HCT116 (cell line): Measurements from ENCODE around the gene FANCG. TPM values are rescaled to one million over a fixed set of nuclear protein-coding genes. Genes with fewer than 3 reads are reported as not detected.

Experiments
- ATAC-seq: fragments of 200-7000 bp; cut with Tn5 transposase; 2 replicates; pipeline ENCODE4 v1.9.1; 2020; ENCODE audit warnings: mild to moderate bottlenecking, moderate library complexity
- BruUV-seq: library from RNA; stranded (reverse); fragments of 400-500 nt; replicated peaks from 2 replicates; lab custom pipeline; 2021; lab: Mats Ljungman, UMichigan
- CTCF ChIA-PET: fragments of 300-600 bp; sonication (Branson Sonifier 250); formaldehyde crosslinking; loops from one replicate; lab custom pipeline; 2021; ENCODE audit warnings: antibody characterized with exemption; lab: Charles Lee
- POLR2A ChIA-PET: fragments of 300-600, 350-600 bp; sonication (Branson Sonifier 250); formaldehyde crosslinking; loops from one replicate; lab custom pipeline; 2021; ENCODE audit warnings: antibody characterized with exemption; lab: Charles Lee
- RAD21 ChIA-PET, 2 experiments: fragments of 300-600 bp; sonication (Branson Sonifier 250); formaldehyde crosslinking; loops; one replicate each; lab custom pipeline; 2023; ENCODE audit warnings: low total read pairs in 2 of 2; ENCODE audit not compliant: uncharacterized antibody in 2 of 2, unreplicated experiment in 2 of 2, low non-redundant PET in 1 of 2; lab: Charles Lee
- DNase-seq: peaks from one replicate; pipeline ENCODE4 v3.0.0-alpha.2; 2010; ENCODE audit warnings: low read depth, low spot score
- H2AFZ ChIP-seq: fragments of 200-600 bp; shearing (Covaris generic), sonication (generic); 2 replicates; pipeline ENCODE4 v1.6.1; 2017; ENCODE audit warnings: low read depth, mixed run types, mixed read lengths, antibody characterized with exemption, low read length; ENCODE audit not compliant: poor library complexity, severe bottlenecking
- H3K27ac ChIP-seq: 2 replicates; pipeline ENCODE4 v1.5.1; 2012; ENCODE audit warnings: low read depth, low read length
- H3K27me3 ChIP-seq: fragments of 200-600 bp; sonication (generic); 2 replicates; pipeline ENCODE4 v1.6.1; 2016; ENCODE audit warnings: mixed run types, low read length, mixed read lengths; ENCODE audit not compliant: insufficient read depth
- H3K36me3 ChIP-seq, 2 experiments: fragments of 200-500 bp in 1 of 2; fragments of 200-600 bp in 1 of 2; sonication (Bioruptor generic) in 1 of 2; sonication (generic) in 1 of 2; 2 replicates each; pipeline versions ENCODE4 v1.5.1 to v1.6.1; 2014 to 2016; ENCODE audit warnings: low read length in 2 of 2, inconsistent platforms in 1 of 2, mixed read lengths in 1 of 2, mixed run types in 1 of 2; ENCODE audit not compliant: insufficient read depth in 2 of 2, control insufficient read depth in 1 of 2
- H3K4me1 ChIP-seq, 2 experiments: fragments of 200-600 bp in 1 of 2; sonication (generic) in 1 of 2; 2 replicates each; pipeline versions ENCODE4 v1.5.1 to v1.6.1; 2012 to 2017; ENCODE audit warnings: low read length in 2 of 2, inconsistent platforms in 1 of 2, mild to moderate bottlenecking in 1 of 2, mixed read lengths in 1 of 2, mixed run types in 1 of 2, moderate library complexity in 1 of 2; ENCODE audit not compliant: insufficient read depth in 2 of 2, control insufficient read depth in 1 of 2
- H3K4me2 ChIP-seq: fragments of 200-600 bp; sonication (generic); 2 replicates; pipeline ENCODE4 v1.6.1; 2017; ENCODE audit warnings: mixed run types, low read length, mixed read lengths
- H3K4me3 ChIP-seq, 2 experiments: fragments of 200-600 bp in 1 of 2; sonication (generic) in 1 of 2; replicated peaks in 1 of 2; 2 replicates each; pipeline ENCODE4 v1.5.1; 2011 to 2016; ENCODE audit warnings: low read length in 2 of 2, control low read depth in 1 of 2, low read depth in 1 of 2, mild to moderate bottlenecking in 1 of 2, mixed read lengths in 1 of 2, mixed run types in 1 of 2
- H3K79me2 ChIP-seq: fragments of 200-600 bp; sonication (generic); 2 replicates; pipeline ENCODE4 v1.6.1; 2017; ENCODE audit warnings: mild to moderate bottlenecking, mixed run types, low read length, moderate library complexity, mixed read lengths; ENCODE audit not compliant: insufficient read depth
- H3K9ac ChIP-seq: fragments of 200-600 bp; sonication (generic); 2 replicates; pipeline ENCODE4 v1.6.1; 2016; ENCODE audit warnings: low read length, mixed read lengths
- H3K9me2 ChIP-seq: fragments of 200-600 bp; sonication (generic), shearing (Covaris generic); 2 replicates; pipeline ENCODE4 v1.6.1; 2017; ENCODE audit warnings: mixed run types, mild to moderate bottlenecking, moderate library complexity; ENCODE audit not compliant: insufficient read depth
- H3K9me3 ChIP-seq, 2 experiments: fragments of 200-500 bp in 1 of 2; fragments of 200-600 bp in 1 of 2; sonication (Bioruptor generic) in 1 of 2; sonication (generic) in 1 of 2; 2 replicates each; pipeline ENCODE4 v1.6.1; 2014 to 2017; ENCODE audit warnings: low read length in 2 of 2, mixed read lengths in 2 of 2, inconsistent platforms in 1 of 2, low read depth in 1 of 2, mild to moderate bottlenecking in 1 of 2, mixed run types in 1 of 2, moderate library complexity in 1 of 2; ENCODE audit not compliant: control insufficient read depth in 1 of 2, insufficient read depth in 1 of 2
- H4K20me1 ChIP-seq: fragments of 200-600 bp; sonication (generic), shearing (Covaris generic); 2 replicates; pipeline ENCODE4 v1.6.1; 2017; ENCODE audit warnings: mixed run types, mild to moderate bottlenecking, moderate library complexity; ENCODE audit not compliant: insufficient read depth
- CBX3 ChIP-seq: IDR thresholded peaks from 2 replicates; pipeline ENCODE4 v1.6.1; 2012; ENCODE audit warnings: low read depth
- CEBPB ChIP-seq: IDR thresholded peaks from 2 replicates; pipeline ENCODE4 v1.6.1; 2012; ENCODE audit warnings: low read depth
- EGR1 ChIP-seq: IDR thresholded peaks from 2 replicates; pipeline ENCODE4 v1.6.1; 2012; ENCODE audit warnings: low read depth
- ELF1 ChIP-seq: IDR thresholded peaks from 2 replicates; pipeline ENCODE4 v1.6.1; 2012; ENCODE audit warnings: low read depth, borderline replicate concordance
- EZH2 ChIP-seq: fragments of 200-600 bp; sonication (generic); IDR thresholded peaks from 2 replicates; pipeline ENCODE4 v1.6.1; 2017; ENCODE audit warnings: antibody characterized with exemption, mixed run types
- FOSL1 ChIP-seq: IDR thresholded peaks from 2 replicates; pipeline ENCODE4 v1.6.1; 2012; ENCODE audit warnings: low read depth
- POLR2A ChIP-seq: IDR thresholded peaks from 2 replicates; pipeline ENCODE4 v1.7.0; 2011; ENCODE audit warnings: borderline replicate concordance; ENCODE audit not compliant: insufficient read depth, insufficient read length; ENCODE audit errors: extremely low read depth
- POLR2AphosphoS5 ChIP-seq: IDR thresholded peaks from 2 replicates; pipeline ENCODE4 v1.6.1; 2011; ENCODE audit warnings: mild to moderate bottlenecking, low read depth, low read length, moderate library complexity
- RAD21 ChIP-seq: IDR thresholded peaks from 2 replicates; pipeline ENCODE4 v1.6.1; 2012; ENCODE audit warnings: low read depth, mild to moderate bottlenecking
- REST ChIP-seq: IDR thresholded peaks from 2 replicates; pipeline ENCODE4 v1.6.1; 2012; ENCODE audit warnings: low read depth
- SP1 ChIP-seq: IDR thresholded peaks from 2 replicates; pipeline ENCODE4 v1.6.1; 2012; ENCODE audit warnings: low read depth
- SRF ChIP-seq: IDR thresholded peaks from 2 replicates; pipeline ENCODE4 v1.6.1; 2012; ENCODE audit warnings: low read depth
- ZBTB33 ChIP-seq: IDR thresholded peaks from 2 replicates; pipeline ENCODE4 v1.6.1; 2011; ENCODE audit warnings: mild to moderate bottlenecking, low read length, moderate library complexity; ENCODE audit not compliant: insufficient replicate concordance; ENCODE audit errors: extremely low read depth
- ZFX ChIP-seq: fragments of 450-650 bp; IDR thresholded peaks from 2 replicates; pipeline ENCODE4 v1.6.1; 2017
- ZNF274 ChIP-seq: fragments of 200-500 bp; sonication (Bioruptor generic); IDR thresholded peaks from 2 replicates; pipeline ENCODE4 v1.6.1; 2014; ENCODE audit warnings: mild to moderate bottlenecking, low read depth, low read length, inconsistent platforms
- intact Hi-C: fragments of 100-400 bp; cut with micrococcal nuclease; formaldehyde crosslinking; loops from 2 replicates; pipeline ENCODE4 v1.10.0; 2022
- total RNA-seq: library from RNA; stranded (reverse); gene quantifications from one replicate; pipeline ENCODE4 v1.2.1, GENCODE V29; 2021; ENCODE audit not compliant: unreplicated experiment
- TF ChIP-seq, protein P1 (sequence below): IDR thresholded peaks from 2 replicates; pipeline ENCODE4 v1.6.1; 2012
- TF ChIP-seq, protein P2 (sequence below), 3 experiments: fragments of 200-600 bp in 1 of 3; sonication (generic) in 1 of 3; IDR thresholded peaks in 2 of 3; conservative IDR thresholded peaks in 1 of 3; 2 replicates each; pipeline ENCODE4 v1.5.1; 2012 to 2017; ENCODE audit warnings: low read depth in 2 of 3, low read length in 2 of 3, antibody characterized with exemption in 1 of 3, borderline replicate concordance in 1 of 3, control low read depth in 1 of 3, mild to moderate bottlenecking in 1 of 3, mixed read lengths in 1 of 3, mixed run types in 1 of 3, moderate library complexity in 1 of 3; ENCODE audit not compliant: insufficient read depth in 1 of 3

FANCG gene
- total RNA-seq, 1 experiment from 2014 or later: 82.3 TPM

GRCh38 chr9:35054871-35055644, 24.7 kb downstream of the FANCG start:
- RAD21 ChIA-PET: no interaction called here
- POLR2A ChIA-PET: no interaction called here
- no peak overlapping the region for H3K27ac ChIP-seq

More at GRCh38 chr9:35054871-35055644, 24.7 kb downstream of the FANCG start:
- TF ChIP-seq EZH2 (no peak), ZFX (no peak), RAD21 (no peak), CEBPB (no peak), ELF1 (no peak), EGR1 (no peak), SP1 (no peak), POLR2AphosphoS5 (no peak), CBX3 (no peak), POLR2A (no peak), FOSL1 (no peak), ZBTB33 (no peak), ZNF274 (no peak), REST (no peak), SRF (no peak)
- TF ChIP-seq, protein P1, sequence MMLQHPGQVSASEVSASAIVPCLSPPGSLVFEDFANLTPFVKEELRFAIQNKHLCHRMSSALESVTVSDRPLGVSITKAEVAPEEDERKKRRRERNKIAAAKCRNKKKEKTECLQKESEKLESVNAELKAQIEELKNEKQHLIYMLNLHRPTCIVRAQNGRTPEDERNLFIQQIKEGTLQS: no peak
- TF ChIP-seq, protein P2, sequence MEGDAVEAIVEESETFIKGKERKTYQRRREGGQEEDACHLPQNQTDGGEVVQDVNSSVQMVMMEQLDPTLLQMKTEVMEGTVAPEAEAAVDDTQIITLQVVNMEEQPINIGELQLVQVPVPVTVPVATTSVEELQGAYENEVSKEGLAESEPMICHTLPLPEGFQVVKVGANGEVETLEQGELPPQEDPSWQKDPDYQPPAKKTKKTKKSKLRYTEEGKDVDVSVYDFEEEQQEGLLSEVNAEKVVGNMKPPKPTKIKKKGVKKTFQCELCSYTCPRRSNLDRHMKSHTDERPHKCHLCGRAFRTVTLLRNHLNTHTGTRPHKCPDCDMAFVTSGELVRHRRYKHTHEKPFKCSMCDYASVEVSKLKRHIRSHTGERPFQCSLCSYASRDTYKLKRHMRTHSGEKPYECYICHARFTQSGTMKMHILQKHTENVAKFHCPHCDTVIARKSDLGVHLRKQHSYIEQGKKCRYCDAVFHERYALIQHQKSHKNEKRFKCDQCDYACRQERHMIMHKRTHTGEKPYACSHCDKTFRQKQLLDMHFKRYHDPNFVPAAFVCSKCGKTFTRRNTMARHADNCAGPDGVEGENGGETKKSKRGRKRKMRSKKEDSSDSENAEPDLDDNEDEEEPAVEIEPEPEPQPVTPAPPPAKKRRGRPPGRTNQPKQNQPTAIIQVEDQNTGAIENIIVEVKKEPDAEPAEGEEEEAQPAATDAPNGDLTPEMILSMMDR (IDR thresholded peaks at IDR 0.05 in 2 of 3, conservative IDR thresholded peaks at IDR 0.05 in 1 of 3; ENCODE audit: borderline replicate concordance in 1 of 3, insufficient read depth in 1 of 3, low read depth in 2 of 3, low read length in 2 of 3): no peak
- Histone ChIP-seq H3K4me2 (no peak overlapping the region), H3K4me1 (no peaks in the 10 kb centered on the region), H3K4me3 (no peak overlapping the region), H3K9me3 (no peaks in the 10 kb centered on the region), H3K79me2 (peaks cover 11% of the 10 kb centered on the region; the same call in 1 of the 2 replicates), H3K9me2 (no peaks in the 10 kb centered on the region), H3K27me3 (no peaks in the 10 kb centered on the region), H2AFZ (no peak overlapping the region), H4K20me1 (no peaks in the 10 kb centered on the region; the same call in 1 of the 2 replicates), H3K36me3 (peaks cover 41 to 45% of the 10 kb centered on the region in 2 experiments), H3K9ac (no peak overlapping the region)
- BruUV-seq: TSS peak; percentile 7
- ATAC-seq (no peak), DNase-seq (no peak)
- CTCF ChIA-PET: no interaction called here
- intact Hi-C loops: loop anchor here (5.0 kb wide), 1 partner anchor 293 kb away; no protein-coding TSS in a partner anchor
